Neuronal stem cell (in vitro differentiated cells): ENCODE data around the gene REEP3.

Experiments
- DNase-seq: peaks from one replicate; pipeline ENCODE4 v3.0.0-alpha.2; 2013; ENCODE audit warnings: low spot score
- H2AFZ ChIP-seq: one replicate; pipeline ENCODE4 v1.6.1; 2013; ENCODE audit warnings: mild to moderate bottlenecking, low read length, inconsistent platforms
- H2AK5ac ChIP-seq: 2 replicates; pipeline ENCODE4 v1.6.1; 2013; ENCODE audit warnings: low read depth, mild to moderate bottlenecking, inconsistent platforms, low read length, moderate library complexity, mixed read lengths
- H2BK120ac ChIP-seq: 2 replicates; pipeline ENCODE4 v1.6.1; 2013; ENCODE audit warnings: low read depth, mild to moderate bottlenecking, inconsistent platforms, low read length, moderate library complexity, mixed read lengths
- H2BK12ac ChIP-seq: one replicate; pipeline ENCODE4 v1.6.1; 2013; ENCODE audit warnings: low read length, inconsistent platforms
- H2BK15ac ChIP-seq: 2 replicates; pipeline ENCODE4 v1.6.1; 2013; ENCODE audit warnings: mild to moderate bottlenecking, low read length, inconsistent platforms, mixed read lengths
- H2BK5ac ChIP-seq: one replicate; pipeline ENCODE4 v1.6.1; 2013; ENCODE audit warnings: inconsistent platforms, mild to moderate bottlenecking, low read length, moderate library complexity
- H3K14ac ChIP-seq: one replicate; pipeline ENCODE4 v1.6.1; 2013; ENCODE audit warnings: low read length, inconsistent platforms
- H3K18ac ChIP-seq: 2 replicates; pipeline ENCODE4 v1.6.1; 2013; ENCODE audit warnings: low read length, inconsistent platforms
- H3K23ac ChIP-seq: 2 replicates; pipeline ENCODE4 v1.6.1; 2013; ENCODE audit warnings: low read depth, mild to moderate bottlenecking, mixed read lengths, low read length, inconsistent platforms; ENCODE audit not compliant: poor library complexity
- H3K27ac ChIP-seq: replicated peaks from 3 replicates; pipeline ENCODE4 v1.5.1; 2013; ENCODE audit warnings: low read length, inconsistent platforms
- H3K27me3 ChIP-seq, 3 experiments: 2 replicates each; pipeline ENCODE4 v1.6.1; 2013; ENCODE audit warnings: low read length in 3 of 3, mild to moderate bottlenecking in 2 of 3, inconsistent platforms in 1 of 3, low read depth in 1 of 3, mixed read lengths in 1 of 3, moderate library complexity in 1 of 3; ENCODE audit not compliant: control insufficient read depth in 3 of 3, insufficient read depth in 3 of 3
- H3K36me3 ChIP-seq, 2 donors: replicated peaks in 1 of 2; 2 replicates each; pipeline ENCODE4 v1.6.1; 2013; ENCODE audit warnings: low read length in 2 of 2; ENCODE audit not compliant: control insufficient read depth in 2 of 2, insufficient read depth in 2 of 2
- H3K4ac ChIP-seq: 2 replicates; pipeline ENCODE4 v1.6.1; 2013; ENCODE audit warnings: inconsistent platforms, mild to moderate bottlenecking, low read length, moderate library complexity
- H3K4me1 ChIP-seq, 2 donors: 1 replicate in 1 of 2; 2 replicates in 1 of 2; pipeline ENCODE4 v1.6.1; 2013; ENCODE audit warnings: low read length in 2 of 2, low read depth in 1 of 2; ENCODE audit not compliant: control insufficient read depth in 2 of 2, insufficient read depth in 1 of 2
- H3K4me2 ChIP-seq: one replicate; pipeline ENCODE4 v1.6.1; 2013; ENCODE audit warnings: mild to moderate bottlenecking, low read length, inconsistent platforms; ENCODE audit not compliant: insufficient read depth, poor library complexity, severe bottlenecking
- H3K4me3 ChIP-seq, 2 donors: 2 replicates each; pipeline ENCODE4 v1.5.1; 2013; ENCODE audit warnings: low read length in 2 of 2, mild to moderate bottlenecking in 2 of 2, inconsistent platforms in 1 of 2, moderate library complexity in 1 of 2
- H3K79me1 ChIP-seq: one replicate; pipeline ENCODE4 v1.6.1; 2013; ENCODE audit warnings: low read depth, mild to moderate bottlenecking, inconsistent platforms, low read length, moderate library complexity
- H3K9ac ChIP-seq: one replicate; pipeline ENCODE4 v1.6.1; 2013; ENCODE audit warnings: mild to moderate bottlenecking, low read depth, low read length, inconsistent platforms; ENCODE audit not compliant: poor library complexity
- H3K9me3 ChIP-seq, 2 donors: replicated peaks in 1 of 2; 2 replicates each; pipeline versions ENCODE3 to v1.6.1; 2013; ENCODE audit warnings: low read length in 2 of 2, mild to moderate bottlenecking in 2 of 2, inconsistent platforms in 1 of 2, low read depth in 1 of 2, mixed read lengths in 1 of 2, moderate library complexity in 1 of 2; ENCODE audit not compliant: control insufficient read depth in 2 of 2, insufficient read depth in 1 of 2
- H4K8ac ChIP-seq: one replicate; pipeline ENCODE4 v1.6.1; 2013; ENCODE audit warnings: low read depth, mild to moderate bottlenecking, inconsistent platforms, low read length, moderate library complexity
- H4K91ac ChIP-seq: one replicate; pipeline ENCODE4 v1.6.1; 2013; ENCODE audit warnings: low read length, low read depth, mild to moderate bottlenecking, inconsistent platforms; ENCODE audit not compliant: poor library complexity
- whole genome bisulfite sequencing, 2 donors: extraction: QIAGEN DNeasy Blood & Tissue Kit; methylation state at CpG; one replicate each; pipeline ENCODE4 v1.1.7; 2013; ENCODE audit warnings: missing lambda C conversion rate in 2 of 2, mixed read lengths in 1 of 2; ENCODE audit not compliant: insufficient read length in 2 of 2, insufficient replicate concordance in 1 of 2; ENCODE audit errors: extremely low coverage in 2 of 2; 5-methylcytosine and 5-hydroxymethylcytosine counted together

REEP3 gene

DNA sequence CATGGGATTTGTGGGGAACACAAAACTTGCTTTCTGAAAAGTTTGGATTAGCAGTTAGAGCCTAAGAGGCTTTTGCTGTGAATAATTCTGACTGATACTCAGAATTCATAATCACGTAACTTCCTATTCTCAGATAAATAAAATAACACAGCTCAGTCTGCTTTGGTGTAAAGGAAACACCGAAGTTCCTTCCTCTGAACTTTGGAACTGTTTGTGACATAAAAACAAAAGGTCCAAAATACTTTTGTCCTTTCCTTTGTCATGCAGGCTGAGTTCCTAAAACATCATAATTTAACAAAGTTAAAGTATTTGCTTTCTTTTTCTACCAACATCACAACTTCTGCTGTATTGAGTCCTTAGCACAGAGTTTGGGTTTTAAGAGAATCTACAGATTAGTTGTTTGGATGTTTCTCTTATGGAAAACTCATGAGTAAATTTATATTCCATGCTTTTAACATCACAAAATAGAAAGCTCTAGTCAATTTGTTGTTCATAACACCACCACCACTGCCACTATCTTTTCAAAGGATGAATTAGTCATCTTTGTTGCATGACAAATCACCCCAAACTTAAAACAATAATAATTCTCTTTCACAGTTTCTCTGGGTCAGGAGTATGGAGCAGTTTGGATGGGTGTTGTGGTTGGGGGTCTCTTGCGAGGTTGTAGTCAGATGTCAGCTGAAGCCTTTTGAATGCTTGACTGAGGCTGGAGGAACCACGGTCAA lies 123.4 kb downstream of the REEP3 start:
- no peak overlapping the region for H3K27ac ChIP-seq
- H3K36me3 ChIP-seq = no peaks in the 10 kb centered on the region
- no peaks in the 10 kb centered on the region for H3K4me1 ChIP-seq
- H2AK5ac ChIP-seq = no peak overlapping the region
- H4K91ac ChIP-seq = no peak overlapping the region
- no peak overlapping the region for H4K8ac ChIP-seq
- no peak overlapping the region for H2BK120ac ChIP-seq
- H2BK5ac ChIP-seq = no peak overlapping the region
- no peak overlapping the region for H3K14ac ChIP-seq
- H2BK12ac ChIP-seq = no peak overlapping the region
- no peak overlapping the region for H3K4me2 ChIP-seq
- H3K18ac ChIP-seq = no peak overlapping the region
- no peak overlapping the region for H3K9ac ChIP-seq
- H2AFZ ChIP-seq = no peak overlapping the region
- no peak overlapping the region for H3K4ac ChIP-seq
- no peak for DNase-seq
- WGBS, 2 donors = no CpG with 5 or more reads among the region's 4 CpGs
- no peak overlapping the region for H2BK15ac ChIP-seq
- no peak overlapping the region for H3K23ac ChIP-seq
- H3K9me3 ChIP-seq = no peaks in the 10 kb centered on the region
- no peak overlapping the region for H3K4me3 ChIP-seq
- H3K79me1 ChIP-seq = no peaks in the 10 kb centered on the region
- no peaks in the 10 kb centered on the region for H3K27me3 ChIP-seq

DNA sequence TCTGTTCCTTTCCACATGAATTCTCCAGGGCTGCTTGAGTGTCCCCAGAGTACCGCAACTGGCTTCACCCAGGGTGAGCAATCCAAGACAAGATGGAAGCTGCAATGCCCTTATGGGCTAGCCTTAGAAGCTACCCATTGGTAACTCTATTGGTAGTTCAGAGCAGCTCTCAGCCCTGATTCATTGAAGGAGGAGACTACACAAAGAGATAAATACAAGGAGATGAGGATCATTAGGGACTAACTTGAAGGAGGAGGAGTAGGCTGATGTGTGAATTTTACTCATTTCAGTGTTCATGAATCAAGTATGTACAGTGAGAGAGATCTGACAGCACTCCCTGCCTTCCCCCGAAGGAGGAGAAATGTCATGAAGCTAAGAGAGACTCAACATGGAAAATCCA lies 124.0 kb downstream of the REEP3 start:
- no peak overlapping the region for H3K4me3 ChIP-seq
- H3K4ac ChIP-seq = no peak overlapping the region
- no CpG with 5 or more reads among the region's 2 CpGs for WGBS, 2 donors
- no peak overlapping the region for H3K14ac ChIP-seq
- no peak overlapping the region for H2AFZ ChIP-seq
- H2BK120ac ChIP-seq = no peak overlapping the region
- no peaks in the 10 kb centered on the region for H3K36me3 ChIP-seq
- no peaks in the 10 kb centered on the region for H3K79me1 ChIP-seq
- no peak overlapping the region for H3K4me2 ChIP-seq
- no peak overlapping the region for H2BK12ac ChIP-seq
- H3K9me3 ChIP-seq = no peaks in the 10 kb centered on the region
- no peak overlapping the region for H3K23ac ChIP-seq
- no peak overlapping the region for H2AK5ac ChIP-seq
- no peak overlapping the region for H4K91ac ChIP-seq
- no peak overlapping the region for H3K9ac ChIP-seq
- H3K18ac ChIP-seq = no peak overlapping the region
- no peak overlapping the region for H3K27ac ChIP-seq
- no peak for DNase-seq
- no peak overlapping the region for H4K8ac ChIP-seq
- no peak overlapping the region for H2BK15ac ChIP-seq
- H3K27me3 ChIP-seq = no peaks in the 10 kb centered on the region
- H2BK5ac ChIP-seq = no peak overlapping the region
- no peaks in the 10 kb centered on the region for H3K4me1 ChIP-seq

DNA sequence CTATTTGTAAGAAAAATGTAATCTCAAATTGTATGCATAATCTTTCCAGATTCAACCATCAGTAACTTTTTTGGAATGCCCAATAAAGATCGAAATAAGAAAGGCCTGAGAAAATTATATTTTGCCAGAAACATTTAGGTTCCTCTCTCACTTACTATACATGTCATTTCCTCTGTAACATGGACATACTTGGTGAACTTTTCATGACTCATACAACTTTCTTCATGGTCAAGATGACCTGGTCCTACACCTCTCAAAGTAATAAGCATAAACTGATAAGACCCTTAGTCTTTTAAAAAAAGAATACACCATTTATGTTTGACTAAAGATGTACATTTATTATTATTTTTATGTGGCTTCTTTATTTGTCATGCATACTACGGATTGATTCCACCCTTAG lies 125.3 kb downstream of the REEP3 start:
- Histone ChIP-seq H3K14ac (no peak overlapping the region), H2BK12ac (no peak overlapping the region), H3K9me3 (no peaks in the 10 kb centered on the region), H3K4me3 (no peak overlapping the region), H3K23ac (no peak overlapping the region), H3K79me1 (no peaks in the 10 kb centered on the region), H3K36me3 (no peaks in the 10 kb centered on the region), H3K4me1 (no peaks in the 10 kb centered on the region), H2BK5ac (no peak overlapping the region), H3K4ac (no peak overlapping the region), H2BK15ac (no peak overlapping the region), H3K9ac (no peak overlapping the region), H2AFZ (no peak overlapping the region), H2BK120ac (no peak overlapping the region), H3K27ac (no peak overlapping the region), H4K8ac (no peak overlapping the region), H4K91ac (no peak overlapping the region), H3K27me3 (no peaks in the 10 kb centered on the region), H3K18ac (no peak overlapping the region), H2AK5ac (no peak overlapping the region), H3K4me2 (no peak overlapping the region)
- no CpG with 5 or more reads among the region's 2 CpGs for WGBS, 2 donors
- DNase-seq = no peak

DNA sequence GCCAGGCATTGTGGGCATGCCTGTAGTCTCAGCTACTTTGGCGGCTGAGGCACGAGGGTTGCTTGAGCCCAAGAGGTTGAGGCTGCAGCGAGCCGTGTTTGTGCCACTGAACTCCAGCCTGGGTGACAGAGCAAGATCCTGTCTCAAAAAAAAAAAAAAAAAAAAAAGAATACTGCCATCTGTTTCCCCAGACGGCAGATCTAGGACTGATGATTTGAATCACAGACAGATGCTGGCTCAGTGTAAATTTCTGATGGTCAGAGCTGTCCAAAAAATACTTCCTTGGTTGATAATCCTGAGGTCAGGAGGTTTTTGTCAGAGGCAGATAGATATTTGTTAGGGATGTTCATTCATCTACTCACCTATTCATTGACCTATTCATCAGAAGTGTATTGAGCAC lies 130.7 kb downstream of the REEP3 start:
- H3K79me1 ChIP-seq = no peaks in the 10 kb centered on the region
- H2BK15ac ChIP-seq = no peak overlapping the region
- no peaks in the 10 kb centered on the region for H3K4me1 ChIP-seq
- no peak overlapping the region for H3K4ac ChIP-seq
- no CpG with 5 or more reads among the region's 5 CpGs for WGBS, 2 donors
- H2AFZ ChIP-seq = no peak overlapping the region
- no peak overlapping the region for H2BK12ac ChIP-seq
- H3K23ac ChIP-seq = no peak overlapping the region
- no peak overlapping the region for H3K9ac ChIP-seq
- no peak overlapping the region for H3K27ac ChIP-seq
- no peak overlapping the region for H2BK120ac ChIP-seq
- no peaks in the 10 kb centered on the region for H3K9me3 ChIP-seq
- no peak overlapping the region for H3K14ac ChIP-seq
- H4K91ac ChIP-seq = no peak overlapping the region
- no peaks in the 10 kb centered on the region for H3K27me3 ChIP-seq
- H3K4me3 ChIP-seq = no peak overlapping the region
- H2AK5ac ChIP-seq = no peak overlapping the region
- no peak overlapping the region for H3K18ac ChIP-seq
- H3K4me2 ChIP-seq = no peak overlapping the region
- no peaks in the 10 kb centered on the region for H3K36me3 ChIP-seq
- H2BK5ac ChIP-seq = no peak overlapping the region
- no peak overlapping the region for H4K8ac ChIP-seq
- DNase-seq = no peak
